Liver (tissue), 9 donors: ENCODE data around the gene GRN. TPM values are rescaled to one million over a fixed set of nuclear protein-coding genes. Genes with fewer than 3 reads are reported as not detected.

ENCODE experiments used
- DNase-seq: peaks from one replicate; pipeline ENCODE4 v3.0.0-alpha.2; 2017; ENCODE audit warnings: low spot score
- H3K27ac ChIP-seq, 2 donors: one replicate each; pipeline ENCODE4 v1.7.0; 2013; ENCODE audit warnings: inconsistent platforms in 2 of 2, low read length in 2 of 2, control low read depth in 1 of 2, low read depth in 1 of 2, mild to moderate bottlenecking in 1 of 2
- H3K27me3 ChIP-seq, 4 donors: one replicate each; pipeline versions ENCODE4 v1.6.1 to v1.7.0; 2013; ENCODE audit warnings: low read length in 3 of 4, inconsistent platforms in 1 of 4, mild to moderate bottlenecking in 1 of 4, moderate library complexity in 1 of 4; ENCODE audit not compliant: control insufficient read depth in 4 of 4, insufficient read depth in 4 of 4
- H3K36me3 ChIP-seq, 4 donors: one replicate each; pipeline versions ENCODE4 v1.6.1 to v1.7.0; 2013; ENCODE audit warnings: low read length in 3 of 4, mild to moderate bottlenecking in 3 of 4, low read depth in 1 of 4, moderate library complexity in 1 of 4; ENCODE audit not compliant: control insufficient read depth in 4 of 4, insufficient read depth in 3 of 4
- H3K4me1 ChIP-seq, 4 donors: one replicate each; pipeline versions ENCODE4 v1.6.1 to v1.7.0; 2013; ENCODE audit warnings: low read length in 3 of 4, mild to moderate bottlenecking in 3 of 4, moderate library complexity in 1 of 4; ENCODE audit not compliant: control insufficient read depth in 4 of 4, insufficient read depth in 4 of 4
- H3K4me3 ChIP-seq, 3 donors: one replicate each; pipeline versions ENCODE4 v1.6.1 to v1.7.0; 2013; ENCODE audit warnings: low read length in 3 of 3, control low read depth in 1 of 3, low read depth in 1 of 3, mild to moderate bottlenecking in 1 of 3
- H3K9ac ChIP-seq, 2 donors: one replicate each; pipeline ENCODE4 v1.7.0; 2013; ENCODE audit warnings: low read length in 2 of 2, mild to moderate bottlenecking in 2 of 2, moderate library complexity in 2 of 2, control low read depth in 1 of 2, low read depth in 1 of 2
- H3K9me3 ChIP-seq, 4 donors: one replicate each; pipeline versions ENCODE4 v1.6.1 to v1.7.0; 2013; ENCODE audit warnings: low read length in 3 of 4; ENCODE audit not compliant: control insufficient read depth in 4 of 4
- ATF3 ChIP-seq: IDR thresholded peaks from 2 replicates; pipeline ENCODE4 v1.6.1; 2016; ENCODE audit warnings: antibody characterized with exemption
- CTCF ChIP-seq: fragments of 150-350 bp; IDR thresholded peaks from 2 replicates; pipeline ENCODE4 v1.5.1; 2017; ENCODE audit warnings: improper control_type of control experiment, low read depth, low read length; ENCODE audit not compliant: missing input control
- FOXA2 ChIP-seq: IDR thresholded peaks from 2 replicates; pipeline ENCODE4 v1.6.1; 2016; ENCODE audit warnings: antibody characterized with exemption
- GABPA ChIP-seq, 2 donors: IDR thresholded peaks in 1 of 2; conservative IDR thresholded peaks in 1 of 2; 2 replicates each; pipeline ENCODE4 v1.6.1; 2016; ENCODE audit warnings: antibody characterized with exemption in 2 of 2, mild to moderate bottlenecking in 1 of 2, moderate library complexity in 1 of 2
- HNF4A ChIP-seq, 2 donors: conservative IDR thresholded peaks; 2 replicates each; pipeline ENCODE4 v1.6.1; 2016; ENCODE audit warnings: antibody characterized with exemption in 2 of 2, mild to moderate bottlenecking in 2 of 2
- HNF4G ChIP-seq: IDR thresholded peaks from 2 replicates; pipeline ENCODE4 v1.6.1; 2016; ENCODE audit warnings: antibody characterized with exemption
- NR2F2 ChIP-seq: IDR thresholded peaks from 2 replicates; pipeline ENCODE4 v1.6.1; 2016; ENCODE audit warnings: antibody characterized with exemption
- RAD21 ChIP-seq, 2 donors: IDR thresholded peaks; 2 replicates each; pipeline ENCODE4 v1.6.1; 2016; ENCODE audit warnings: antibody characterized with exemption in 2 of 2, mild to moderate bottlenecking in 2 of 2
- RXRA ChIP-seq, 2 donors: IDR thresholded peaks; 2 replicates each; pipeline ENCODE4 v1.6.1; 2017 to 2018; ENCODE audit warnings: antibody characterized with exemption in 2 of 2, mild to moderate bottlenecking in 1 of 2
- SP1 ChIP-seq: IDR thresholded peaks from 2 replicates; pipeline ENCODE4 v1.6.1; 2018; ENCODE audit warnings: antibody characterized with exemption, mild to moderate bottlenecking
- YY1 ChIP-seq: IDR thresholded peaks from 2 replicates; pipeline ENCODE4 v1.6.1; 2016; ENCODE audit warnings: antibody characterized with exemption, mild to moderate bottlenecking
- WGBS: extraction: QIAGEN DNeasy Blood & Tissue Kit; methylation state at CpG from one replicate; pipeline ENCODE4 v1.1.7; 2013; 5-methylcytosine and 5-hydroxymethylcytosine counted together
- polyA plus RNA-seq, 2 donors: library from polyadenylated mRNA; stranded (reverse) in 1 of 2; unstranded in 1 of 2; fragments of 200-250 nt in 1 of 2; fragments of >200 nt in 1 of 2; fragmentation: Nextera tagmentation in 1 of 2; extraction: Ambion mirVana in 1 of 2; gene quantifications; one replicate each; pipeline versions ENCODE4 v1.2.1 to v1.2.3, GENCODE V29; 2013 to 2015
- total RNA-seq, 2 donors: library from RNA; depleted of rRNA; stranded (reverse); fragments of >200 nt; gene quantifications; one replicate each; pipeline ENCODE4 v1.2.3, GENCODE V29; 2014
- TF ChIP-seq, protein P1 (sequence below): IDR thresholded peaks from 2 replicates; pipeline ENCODE4 v1.6.1; 2016; ENCODE audit warnings: antibody characterized with exemption, mild to moderate bottlenecking
- TF ChIP-seq, protein P2 (sequence below): IDR thresholded peaks from 2 replicates; pipeline ENCODE4 v1.6.1; 2016; ENCODE audit warnings: antibody characterized with exemption
- donor health status: healthy.
- donor health status: healthy.
- donor health status: healthy.
- donor health status: healthy.
- donor health status: healthy.

Gene GRN
- total and polyA plus RNA-seq, 4 donors = 90.9 to 166 (median 133) TPM

GRCh38 chr17:44381810-44382305, 36.8 kb downstream of the GRN start:
- H3K27ac ChIP-seq = no peak overlapping the region
- TF ChIP-seq, protein P1, sequence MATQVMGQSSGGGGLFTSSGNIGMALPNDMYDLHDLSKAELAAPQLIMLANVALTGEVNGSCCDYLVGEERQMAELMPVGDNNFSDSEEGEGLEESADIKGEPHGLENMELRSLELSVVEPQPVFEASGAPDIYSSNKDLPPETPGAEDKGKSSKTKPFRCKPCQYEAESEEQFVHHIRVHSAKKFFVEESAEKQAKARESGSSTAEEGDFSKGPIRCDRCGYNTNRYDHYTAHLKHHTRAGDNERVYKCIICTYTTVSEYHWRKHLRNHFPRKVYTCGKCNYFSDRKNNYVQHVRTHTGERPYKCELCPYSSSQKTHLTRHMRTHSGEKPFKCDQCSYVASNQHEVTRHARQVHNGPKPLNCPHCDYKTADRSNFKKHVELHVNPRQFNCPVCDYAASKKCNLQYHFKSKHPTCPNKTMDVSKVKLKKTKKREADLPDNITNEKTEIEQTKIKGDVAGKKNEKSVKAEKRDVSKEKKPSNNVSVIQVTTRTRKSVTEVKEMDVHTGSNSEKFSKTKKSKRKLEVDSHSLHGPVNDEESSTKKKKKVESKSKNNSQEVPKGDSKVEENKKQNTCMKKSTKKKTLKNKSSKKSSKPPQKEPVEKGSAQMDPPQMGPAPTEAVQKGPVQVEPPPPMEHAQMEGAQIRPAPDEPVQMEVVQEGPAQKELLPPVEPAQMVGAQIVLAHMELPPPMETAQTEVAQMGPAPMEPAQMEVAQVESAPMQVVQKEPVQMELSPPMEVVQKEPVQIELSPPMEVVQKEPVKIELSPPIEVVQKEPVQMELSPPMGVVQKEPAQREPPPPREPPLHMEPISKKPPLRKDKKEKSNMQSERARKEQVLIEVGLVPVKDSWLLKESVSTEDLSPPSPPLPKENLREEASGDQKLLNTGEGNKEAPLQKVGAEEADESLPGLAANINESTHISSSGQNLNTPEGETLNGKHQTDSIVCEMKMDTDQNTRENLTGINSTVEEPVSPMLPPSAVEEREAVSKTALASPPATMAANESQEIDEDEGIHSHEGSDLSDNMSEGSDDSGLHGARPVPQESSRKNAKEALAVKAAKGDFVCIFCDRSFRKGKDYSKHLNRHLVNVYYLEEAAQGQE = no peak
- TF ChIP-seq NR2F2 = no peak
- H3K4me1 ChIP-seq = peaks cover 5 to 11% (median 7%) of the 10 kb centered on the region in 4 donors
- no peak overlapping the region for H3K4me3 ChIP-seq
- no peaks in the 10 kb centered on the region for H3K27me3 ChIP-seq
- no peaks in the 10 kb centered on the region for H3K9me3 ChIP-seq
- H3K36me3 ChIP-seq = no peaks in the 10 kb centered on the region
- WGBS = 80% methylated on average over 4 of the region's 4 CpGs
- H3K9ac ChIP-seq = no peak overlapping the region
- DNase-seq = no peak

- Histone ChIP-seq H3K27ac (no peak overlapping the region), H3K9ac (no peak overlapping the region), H3K36me3 (no peaks in the 10 kb centered on the region), H3K27me3 (no peaks in the 10 kb centered on the region), H3K9me3 (no peaks in the 10 kb centered on the region), H3K4me3 (no peak overlapping the region), H3K4me1 (peaks cover 5 to 11% (median 7%) of the 10 kb centered on the region in 4 donors)
- no peak for DNase-seq
- TF ChIP-seq RAD21 (IDR thresholded peaks at IDR 0.05) = no peak
- TF ChIP-seq CTCF = no peak
- no peak for TF ChIP-seq ATF3
- 88% methylated on average over 6 of the region's 6 CpGs for WGBS
Observed at GRCh38 chr17:44382917-44383316, 37.8 kb downstream of the GRN start.

DNA sequence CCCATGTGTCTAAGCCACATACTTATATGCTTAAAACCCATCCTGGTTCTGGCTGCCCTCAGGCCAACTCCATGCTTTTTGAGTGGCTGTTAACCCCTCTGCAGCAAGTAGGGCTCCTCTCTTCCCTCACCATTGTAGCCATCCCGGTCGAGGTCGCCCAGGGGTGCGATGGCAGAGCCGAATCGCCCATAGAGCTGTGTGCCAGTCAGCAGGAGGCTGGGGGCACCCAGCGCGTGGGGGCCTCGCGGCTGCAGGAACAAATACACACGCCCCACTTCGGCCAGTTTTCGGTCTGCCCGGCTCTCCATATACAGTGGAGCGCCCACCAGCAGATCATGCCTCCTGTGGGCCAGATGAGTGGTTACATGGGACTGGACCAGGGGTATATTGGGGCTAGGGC, 38.3 kb downstream of the GRN start:
- Histone ChIP-seq H3K27me3 (no peaks in the 10 kb centered on the region), H3K36me3 (no peaks in the 10 kb centered on the region), H3K4me3 (no peak overlapping the region), H3K27ac (no peak overlapping the region), H3K4me1 (peaks cover 5 to 11% (median 7%) of the 10 kb centered on the region in 4 donors), H3K9me3 (no peaks in the 10 kb centered on the region), H3K9ac (no peak overlapping the region)
- DNase-seq = no peak
- WGBS = 89% methylated on average over 15 of the region's 15 CpGs
- no peak for TF ChIP-seq HNF4A (conservative IDR thresholded peaks at IDR 0.05)
- TF ChIP-seq, protein P1 = no peak
- no peak for TF ChIP-seq HNF4G
- TF ChIP-seq NR2F2 = no peak
- no peak for TF ChIP-seq YY1
- no peak for TF ChIP-seq GABPA (IDR thresholded peaks at IDR 0.05 in 1 of 2, conservative IDR thresholded peaks at IDR 0.05 in 1 of 2)
- no peak for TF ChIP-seq CTCF
- no peak for TF ChIP-seq FOXA2
- TF ChIP-seq SP1 = no peak
- no peak for TF ChIP-seq RXRA (IDR thresholded peaks at IDR 0.05)
- TF ChIP-seq, protein P2, sequence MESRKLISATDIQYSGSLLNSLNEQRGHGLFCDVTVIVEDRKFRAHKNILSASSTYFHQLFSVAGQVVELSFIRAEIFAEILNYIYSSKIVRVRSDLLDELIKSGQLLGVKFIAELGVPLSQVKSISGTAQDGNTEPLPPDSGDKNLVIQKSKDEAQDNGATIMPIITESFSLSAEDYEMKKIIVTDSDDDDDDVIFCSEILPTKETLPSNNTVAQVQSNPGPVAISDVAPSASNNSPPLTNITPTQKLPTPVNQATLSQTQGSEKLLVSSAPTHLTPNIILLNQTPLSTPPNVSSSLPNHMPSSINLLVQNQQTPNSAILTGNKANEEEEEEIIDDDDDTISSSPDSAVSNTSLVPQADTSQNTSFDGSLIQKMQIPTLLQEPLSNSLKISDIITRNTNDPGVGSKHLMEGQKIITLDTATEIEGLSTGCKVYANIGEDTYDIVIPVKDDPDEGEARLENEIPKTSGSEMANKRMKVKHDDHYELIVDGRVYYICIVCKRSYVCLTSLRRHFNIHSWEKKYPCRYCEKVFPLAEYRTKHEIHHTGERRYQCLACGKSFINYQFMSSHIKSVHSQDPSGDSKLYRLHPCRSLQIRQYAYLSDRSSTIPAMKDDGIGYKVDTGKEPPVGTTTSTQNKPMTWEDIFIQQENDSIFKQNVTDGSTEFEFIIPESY = no peak
